Raji (cell line): ENCODE data around the gene TSHZ1.

Experiments
- POLR2A ChIP-seq: IDR thresholded peaks from 2 replicates; pipeline ENCODE4 v1.6.1; 2011; ENCODE audit warnings: low read depth, low read length, control low read depth; ENCODE audit not compliant: insufficient read depth

Gene TSHZ1

GRCh38 chr18:75204269-75204731 lies 6.3 kb upstream of the TSHZ1 start:
- TF ChIP-seq POLR2A: no peak

- TF ChIP-seq POLR2A: no peak
Observed at GRCh38 chr18:75204732-75205513, 5.7 kb upstream of the TSHZ1 start.

- no peak for TF ChIP-seq POLR2A
Observed at GRCh38 chr18:75205514-75206132, 5.0 kb upstream of the TSHZ1 start.

- TF ChIP-seq POLR2A: no peak
Observed at GRCh38 chr18:75206452-75207309, 3.9 kb upstream of the TSHZ1 start.

- no peak for TF ChIP-seq POLR2A
Observed at GRCh38 chr18:75207310-75208154, 3.1 kb upstream of the TSHZ1 start.

- TF ChIP-seq POLR2A: no peak; the same call in none of the 2 replicates
Observed at GRCh38 chr18:75208155-75208835, 2.3 kb upstream of the TSHZ1 start.

GRCh38 chr18:75208836-75209128 lies 1.8 kb upstream of the TSHZ1 start:
- TF ChIP-seq POLR2A: no peak; the same call in none of the 2 replicates

GRCh38 chr18:75209129-75209950 lies 1.3 kb upstream of the TSHZ1 start, which contains the start of gene PTGR3:
Gene PTGR3, minus strand, starts transcription at chr18:75209139. Its CDS starts 81 bp downstream, at chr18:75209058.
- TF ChIP-seq POLR2A: peak; percentile 75

- TF ChIP-seq POLR2A: no peak
Observed at GRCh38 chr18:75209951-75210258, 692 bp upstream of the TSHZ1 start.

- peak; percentile 14; the same call in 1 of the 2 replicates for TF ChIP-seq POLR2A
Observed at GRCh38 chr18:75211002-75211621, 515 bp downstream of the TSHZ1 start.

GRCh38 chr18:75211626-75211952 lies 992 bp downstream of the TSHZ1 start:
- no peak; the same call in 1 of the 2 replicates for TF ChIP-seq POLR2A

- TF ChIP-seq POLR2A: no peak
Observed at GRCh38 chr18:75211953-75212750, 1.6 kb downstream of the TSHZ1 start.
